ENCODE results near the gene PRKCE.

- TF ChIP-seq CTCF (IDR thresholded peaks at IDR 0.05) (no peak), POLR2A (IDR thresholded peaks at IDR 0.05) (no peak)
Measured at GRCh38 chr2:45763255-45763654, 111.8 kb downstream of the PRKCE start.
